GM12878 (cell line): ENCODE data around the gene TMEM217. TPM values are rescaled to one million over a fixed set of nuclear protein-coding genes. Genes with fewer than 3 reads are reported as not detected.

ENCODE experiments used
- ATAC-seq: fragments of 200-7000 bp; cut with Tn5 transposase; 3 replicates; pipeline ENCODE4 v1.9.1; 2020; ENCODE audit warnings: mild to moderate bottlenecking, moderate library complexity
- BruUV-seq: library from RNA; stranded (reverse); fragments of 400-500 nt; replicated peaks from 2 replicates; lab custom pipeline; 2021; lab: Mats Ljungman, UMichigan
- CTCF ChIA-PET: fragments of 300-600 bp; sonication (Branson Sonifier 250); formaldehyde crosslinking; extraction: SDS; loops from one replicate; lab custom pipeline; 2021; ENCODE audit warnings: inconsistent platforms; lab: Yijun Ruan, JAX
- POLR2A ChIA-PET: fragments of 350-600 bp; formaldehyde crosslinking; extraction: SDS; loops from one replicate; lab custom pipeline; 2021; ENCODE audit warnings: inconsistent platforms; lab: Charles Lee
- RAD21 ChIA-PET: fragments of 300-600 bp; sonication (Branson Sonifier 250); formaldehyde crosslinking; loops from one replicate; lab custom pipeline; 2023; ENCODE audit warnings: antibody characterized with exemption; ENCODE audit not compliant: unreplicated experiment; lab: Charles Lee
- SMC1A ChIA-PET: fragments of 300-600 bp; sonication (Branson Sonifier 250); formaldehyde crosslinking; loops from one replicate; lab custom pipeline; 2023; ENCODE audit not compliant: unreplicated experiment, uncharacterized antibody; lab: Charles Lee
- DNase-seq: peaks from one replicate; pipeline ENCODE4 v3.0.0-alpha.2; 2011; ENCODE audit warnings: low read depth, low spot score
- FAIRE-seq: peaks from 3 replicates; lab custom pipeline; 2011; peaks lifted over from hg19 to GRCh38; lab: Jason Lieb, UNC
- H2AFZ ChIP-seq: 2 replicates; pipeline ENCODE4 v1.6.0; 2011; ENCODE audit warnings: low read depth, low read length, control low read depth; ENCODE audit not compliant: control insufficient read depth
- H3K27ac ChIP-seq: 2 replicates; pipeline ENCODE4 v1.5.1; 2011; ENCODE audit warnings: control low read depth; ENCODE audit not compliant: control insufficient read depth, insufficient read depth
- H3K27me3 ChIP-seq, 2 experiments: replicated peaks in 1 of 2; 2 replicates each; pipeline versions ENCODE4 v1.6.0 to v1.6.1; 2011; ENCODE audit warnings: low read length in 1 of 2; ENCODE audit not compliant: control insufficient read depth in 2 of 2, insufficient read depth in 2 of 2
- H3K36me3 ChIP-seq, 2 experiments: 2 replicates each; pipeline ENCODE4 v1.5.1; 2011; ENCODE audit warnings: low read length in 1 of 2; ENCODE audit not compliant: control insufficient read depth in 2 of 2, insufficient read depth in 2 of 2
- H3K4me1 ChIP-seq: 2 replicates; pipeline ENCODE4 v1.6.1; 2011; ENCODE audit warnings: mild to moderate bottlenecking, low read length, moderate library complexity, mixed read lengths; ENCODE audit not compliant: control insufficient read depth, insufficient read depth
- H3K4me2 ChIP-seq: 2 replicates; pipeline ENCODE4 v1.6.0; 2011; ENCODE audit warnings: control low read depth; ENCODE audit not compliant: control insufficient read depth, insufficient read depth
- H3K4me3 ChIP-seq: fragments of 200-600 bp; sonication (generic); 2 replicates; pipeline ENCODE4 v1.5.1; 2016
- H3K79me2 ChIP-seq: 2 replicates; pipeline ENCODE4 v1.6.0; 2011; ENCODE audit warnings: low read length; ENCODE audit not compliant: control insufficient read depth, insufficient read depth
- H3K9ac ChIP-seq: 2 replicates; pipeline ENCODE4 v1.8.0; 2011; ENCODE audit warnings: low read length, control low read depth, mixed read lengths; ENCODE audit not compliant: control insufficient read depth, insufficient read depth
- H3K9me3 ChIP-seq: replicated peaks from 3 replicates; pipeline ENCODE4 v1.5.1; 2011; ENCODE audit warnings: mild to moderate bottlenecking, low read length; ENCODE audit not compliant: control insufficient read depth, insufficient read depth
- H4K20me1 ChIP-seq: 2 replicates; pipeline ENCODE4 v1.6.0; 2011; ENCODE audit not compliant: control insufficient read depth, insufficient read depth
- BHLHE40 ChIP-seq, 2 experiments: fragments of 450-650 bp in 1 of 2; IDR thresholded peaks; 2 replicates each; pipeline ENCODE4 v1.6.1; 2011 to 2017; ENCODE audit warnings: low read depth in 2 of 2, borderline replicate concordance in 1 of 2, improper control_type of control experiment in 1 of 2, low read length in 1 of 2, mild to moderate bottlenecking in 1 of 2
- EED ChIP-seq: sonication (generic); IDR thresholded peaks from 2 replicates; pipeline ENCODE4 v1.6.1; 2016; ENCODE audit warnings: antibody characterized with exemption, low read depth
- EGR1 ChIP-seq, 2 experiments: IDR thresholded peaks; 1 replicate in 1 of 2; 2 replicates in 1 of 2; pipeline ENCODE4 v1.6.1; 2011 to 2012; ENCODE audit warnings: low read depth in 2 of 2, low read length in 2 of 2, borderline replicate concordance in 1 of 2, mild to moderate bottlenecking in 1 of 2, moderate library complexity in 1 of 2
- HDGF ChIP-seq: fragments of 450-650 bp; IDR thresholded peaks from 2 replicates; pipeline ENCODE4 v1.6.1; 2016; ENCODE audit warnings: antibody characterized with exemption
- IKZF1 ChIP-seq: fragments of 450-650 bp; conservative IDR thresholded peaks from 2 replicates; pipeline ENCODE4 v1.6.1; 2017; ENCODE audit warnings: antibody characterized with exemption, mild to moderate bottlenecking
- MEF2B ChIP-seq: fragments of 450-650 bp; IDR thresholded peaks from 2 replicates; pipeline ENCODE4 v1.6.1; 2018; ENCODE audit warnings: mild to moderate bottlenecking, moderate library complexity; ENCODE audit not compliant: partially characterized antibody, poor library complexity, severe bottlenecking
- NFXL1 ChIP-seq: fragments of 450-650 bp; IDR thresholded peaks from 2 replicates; pipeline ENCODE4 v1.6.1; 2017; ENCODE audit warnings: antibody characterized with exemption, mild to moderate bottlenecking, borderline replicate concordance
- PKNOX1 ChIP-seq: fragments of 450-650 bp; IDR thresholded peaks from 2 replicates; pipeline ENCODE4 v1.6.1; 2016; ENCODE audit warnings: mild to moderate bottlenecking
- POLR2AphosphoS2 ChIP-seq: IDR thresholded peaks from 2 replicates; pipeline ENCODE4 v1.6.1; 2011; ENCODE audit warnings: low read depth, mild to moderate bottlenecking, low read length, improper control_type of control experiment, moderate library complexity
- SIN3A ChIP-seq: IDR thresholded peaks from 2 replicates; pipeline ENCODE4 v1.6.1; 2012; ENCODE audit warnings: low read depth, low read length, improper control_type of control experiment
- TARDBP ChIP-seq: IDR thresholded peaks from 2 replicates; pipeline ENCODE4 v1.6.1; 2016; ENCODE audit warnings: borderline replicate concordance
- YY1 ChIP-seq: IDR thresholded peaks from 2 replicates; pipeline ENCODE4 v1.6.1; 2011; ENCODE audit warnings: low read depth, mild to moderate bottlenecking, low read length
- ZNF592 ChIP-seq: fragments of 450-650 bp; IDR thresholded peaks from 2 replicates; pipeline ENCODE4 v1.6.1; 2017; ENCODE audit warnings: mild to moderate bottlenecking, moderate library complexity
- WGBS: methylation state at CpG from one replicate; pipeline ENCODE4 v1.1.6; 2016; ENCODE audit warnings: low lambda C conversion rate; ENCODE audit not compliant: insufficient replicate concordance, insufficient coverage; ENCODE audit errors: missing lambda C conversion rate; 5-methylcytosine and 5-hydroxymethylcytosine counted together
- in situ Hi-C: fragments of 300-500 bp; cut with MboI; formaldehyde crosslinking; loops from 9 replicates; pipeline ENCODE4 v1.14.3; 2018; ENCODE audit warnings: mixed read lengths
- intact Hi-C: fragments of 100-400 bp; cut with micrococcal nuclease; formaldehyde crosslinking; loops from one replicate; pipeline ENCODE4 v1.14.2; 2022; ENCODE audit not compliant: unreplicated experiment
- polyA plus RNA-seq, 11 experiments: library from polyadenylated mRNA; depleted of rRNA in 4 of 11; unstranded in 6 of 11; stranded (reverse) in 5 of 11; fragments of >200 nt; fragmentation: Nextera tagmentation in 4 of 11; fragmentation: Illumina TruSeq in 1 of 11; extraction: Ambion mirVana in 4 of 11; extraction: Trizol in 1 of 11; gene quantifications; 1 replicate in 1 of 11; 2 replicates in 10 of 11; pipeline versions ENCODE4 v1.2.1 to v1.2.3, GENCODE V29; 2011 to 2016; ENCODE audit warnings: inconsistent platforms in 2 of 11, missing spikeins in 2 of 11, low read depth in 1 of 11
- total RNA-seq, 4 experiments: library from RNA; depleted of rRNA in 3 of 4; stranded (reverse); fragments of >200 nt in 3 of 4; fragmentation: Illumina TruSeq in 1 of 4; extraction: Trizol in 1 of 4; gene quantifications; 2 replicates each; pipeline versions ENCODE4 v1.2.1 to v1.2.3, GENCODE V29; 2013 to 2021
- TF ChIP-seq, protein P1 (sequence below): IDR thresholded peaks from 2 replicates; pipeline ENCODE4 v1.6.1; 2011; ENCODE audit warnings: mild to moderate bottlenecking, low read depth, low read length, moderate library complexity; ENCODE audit not compliant: insufficient replicate concordance

Gene TMEM217
- total and polyA plus RNA-seq, 10 of the 15 experiments (the other 5 are each of a cell fraction or from before 2014, with no cell fraction given) = 1.3 to 4.5 (median 2.3) TPM

DNA sequence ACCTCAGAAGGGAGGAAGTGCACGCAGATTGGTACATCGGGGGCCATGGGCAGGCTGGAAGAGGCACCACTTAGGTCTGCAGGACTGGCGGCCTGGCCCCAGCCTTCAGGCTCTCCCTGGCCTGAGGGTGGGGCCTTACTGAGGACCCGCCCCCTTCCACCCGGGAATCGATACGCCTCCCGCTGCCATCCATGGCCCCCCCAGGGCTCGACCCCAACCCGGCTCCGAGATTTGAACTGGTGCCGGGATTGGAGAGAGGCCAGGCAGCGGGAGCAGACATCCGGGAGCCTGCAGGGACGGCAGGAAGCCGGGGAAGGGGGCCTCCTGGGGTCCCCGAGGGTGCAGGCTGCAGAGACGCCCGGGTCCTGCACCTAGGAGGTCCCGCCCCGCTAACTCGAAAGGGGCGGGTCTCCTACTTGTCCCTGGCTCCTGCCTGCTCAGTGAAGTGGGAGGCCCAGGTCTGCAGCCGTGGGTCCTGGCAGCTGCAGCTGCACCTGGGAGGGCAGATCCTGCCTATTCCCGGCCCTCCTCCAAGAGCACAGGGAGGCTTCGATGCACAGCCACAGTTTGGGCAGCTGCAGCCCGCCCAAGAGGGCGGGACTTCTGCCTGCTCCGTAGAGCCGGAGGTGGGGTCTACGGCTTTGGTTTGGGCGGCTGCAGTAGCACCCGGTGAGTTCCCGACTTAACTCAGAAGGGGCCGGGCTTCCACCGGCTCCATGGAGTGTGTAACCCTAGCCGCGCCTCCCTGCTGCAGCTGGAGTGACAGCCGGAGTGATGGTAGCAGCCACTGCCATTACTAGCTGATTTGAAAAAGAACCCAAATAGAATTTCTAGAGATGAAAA, 35.6 kb downstream of the TMEM217 start:
- no TSS peak for BruUV-seq
- H4K20me1 ChIP-seq = no peaks in the 10 kb centered on the region
- in situ Hi-C loops = no loop called here
- TF ChIP-seq EGR1 (IDR thresholded peaks at IDR 0.05; ENCODE audit: borderline replicate concordance in 1 of 2, low read depth in 2 of 2, low read length in 2 of 2) (no peak), PKNOX1 (peak; percentile 94), NFXL1 (no peak), HDGF (peak; percentile 25; the same call in 1 of the 2 replicates), YY1 (no peak), TARDBP (no peak), POLR2AphosphoS2 (no peak), ZNF592 (no peak), SIN3A (peak; percentile 40; the same call in 1 of the 2 replicates), EED (0 out of 2 replicates have a peak, but pooled peaks have one; percentile 28), BHLHE40 (IDR thresholded peaks at IDR 0.05; ENCODE audit: borderline replicate concordance in 1 of 2, low read depth in 2 of 2, low read length in 1 of 2) (peak in 1 of 2 experiments; percentile 13; a peak in 1 of 4 replicates), MEF2B (no peak), IKZF1 (peak; percentile 42; the same call in 1 of the 2 replicates)
- TF ChIP-seq, protein P1, sequence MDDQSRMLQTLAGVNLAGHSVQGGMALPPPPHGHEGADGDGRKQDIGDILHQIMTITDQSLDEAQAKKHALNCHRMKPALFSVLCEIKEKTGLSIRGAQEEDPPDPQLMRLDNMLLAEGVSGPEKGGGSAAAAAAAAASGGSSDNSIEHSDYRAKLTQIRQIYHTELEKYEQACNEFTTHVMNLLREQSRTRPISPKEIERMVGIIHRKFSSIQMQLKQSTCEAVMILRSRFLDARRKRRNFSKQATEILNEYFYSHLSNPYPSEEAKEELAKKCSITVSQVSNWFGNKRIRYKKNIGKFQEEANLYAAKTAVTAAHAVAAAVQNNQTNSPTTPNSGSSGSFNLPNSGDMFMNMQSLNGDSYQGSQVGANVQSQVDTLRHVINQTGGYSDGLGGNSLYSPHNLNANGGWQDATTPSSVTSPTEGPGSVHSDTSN = peak; percentile 79
- TF ChIP-seq, all 136 proteins: peak for 7
- Histone ChIP-seq H3K27ac (no peak overlapping the region), H2AFZ (peak overlapping the region; percentile 90), H3K27me3 (no peaks in the 10 kb centered on the region), H3K4me1 (peaks cover 11% of the 10 kb centered on the region), H3K4me3 (peak overlapping the region; percentile 71), H3K79me2 (no peaks in the 10 kb centered on the region), H3K4me2 (peak overlapping the region; percentile 70), H3K9ac (no peak overlapping the region; the same call in 1 of the 2 replicates), H3K36me3 (no peaks in the 10 kb centered on the region), H3K9me3 (no peaks in the 10 kb centered on the region)
- peak; percentile 45 for DNase-seq
- 3% methylated on average over 39 of the region's 39 CpGs for WGBS
- POLR2A ChIA-PET = interaction anchor here (0.8 kb wide), 1 partner anchor 177 kb away, joined by 3 read pairs; no protein-coding TSS in a partner anchor
- peak; percentile 98 for ATAC-seq
- intact Hi-C loops = no loop called here
- CTCF ChIA-PET = interaction anchor here (0.5 to 7.3 kb wide), 9 partner anchors 9 to 204 kb away, joined by 3 to 36 read pairs (median 4); no protein-coding TSS in a partner anchor
- SMC1A ChIA-PET = interaction anchor here (0.8 to 2.0 kb wide), 8 partner anchors 12 to 121 kb away, joined by 3 to 7 read pairs (median 3); no protein-coding TSS in a partner anchor
- FAIRE-seq = no peak
- RAD21 ChIA-PET = interaction anchor here (0.8 to 1.2 kb wide), 3 partner anchors 16 to 51 kb away, joined by 3 to 4 read pairs (median 3); no protein-coding TSS in a partner anchor
